Retina (tissue), 1 donor: Measurements from ENCODE around the gene LINS1.

Experiments
- DNase-seq: peaks from one replicate; pipeline ENCODE4 v3.0.0-alpha.2; 2016

LINS1 gene, protein sequence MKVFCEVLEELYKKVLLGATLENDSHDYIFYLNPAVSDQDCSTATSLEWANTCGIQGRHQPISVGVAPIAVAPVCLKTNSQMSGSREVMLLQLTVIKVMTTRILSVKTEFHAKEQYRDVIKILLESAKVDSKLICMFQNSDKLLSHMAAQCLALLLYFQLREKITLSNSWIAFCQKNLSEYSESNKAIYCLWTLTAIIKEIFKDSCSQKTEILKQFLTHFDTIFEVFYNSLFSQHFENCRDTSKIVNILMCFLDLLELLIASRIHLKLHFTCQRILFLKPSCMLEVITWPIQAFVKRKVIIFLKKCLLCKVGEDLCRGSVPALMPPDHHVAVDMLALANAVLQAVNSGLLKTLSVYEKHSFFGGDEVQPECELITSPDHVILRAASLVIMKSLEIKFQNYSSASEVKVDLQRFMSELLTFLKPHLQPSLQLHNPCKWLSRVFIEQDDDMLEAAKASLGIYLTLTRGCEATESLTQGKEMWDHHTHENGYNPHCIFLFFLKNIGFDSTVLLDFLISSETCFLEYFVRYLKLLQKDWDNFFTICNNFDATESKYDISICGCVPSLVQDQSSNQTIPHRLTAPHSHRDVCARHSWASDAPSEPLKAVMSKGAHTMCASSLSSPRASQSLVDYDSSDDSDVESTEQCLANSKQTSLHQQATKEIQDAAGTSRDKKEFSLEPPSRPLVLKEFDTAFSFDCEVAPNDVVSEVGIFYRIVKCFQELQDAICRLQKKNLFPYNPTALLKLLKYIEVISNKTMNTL

DNA sequence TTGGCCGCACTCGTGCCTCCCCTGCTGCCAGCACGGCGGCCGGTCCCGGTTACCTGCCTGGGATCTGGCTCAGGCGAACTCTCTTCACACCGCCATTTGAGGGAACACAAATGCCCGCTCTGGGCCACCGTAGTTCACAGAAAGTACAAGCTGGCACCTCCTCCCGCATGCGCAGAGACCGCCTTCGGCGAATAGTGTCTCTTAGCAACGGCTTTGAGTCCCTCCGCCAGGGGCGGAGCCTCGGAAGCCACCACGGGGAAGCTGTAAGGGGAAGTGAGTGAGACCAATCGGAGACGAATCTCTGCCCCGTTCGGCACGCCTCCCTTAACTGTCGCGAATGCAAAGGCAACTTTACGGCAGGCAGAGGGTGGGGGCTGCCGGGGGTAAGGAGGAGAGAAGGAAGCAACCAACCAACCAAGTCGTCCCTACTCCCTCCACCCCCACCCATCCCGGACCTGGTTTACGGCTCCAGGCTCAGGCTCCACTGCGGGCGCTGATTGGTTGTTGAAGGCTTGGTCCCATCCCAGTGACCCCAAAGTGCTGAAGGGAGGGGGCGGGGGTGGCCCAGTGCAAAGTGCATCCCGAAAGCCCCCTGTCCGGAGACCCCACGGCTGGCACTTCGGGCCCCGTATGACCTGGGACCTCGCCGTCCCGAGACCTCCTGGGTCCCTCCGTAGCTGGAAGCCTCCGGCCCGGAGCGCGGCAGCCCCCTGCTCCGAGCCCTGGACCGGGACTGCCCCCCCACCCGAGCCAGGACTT is at the start of gene LINS1, which contains the start of gene ASB7:
LINS1 (minus strand) TSS at position 121 of the 759 bp plus-strand sequence. CDS start 21,342 bp downstream, outside the sequence.
ASB7 (plus strand) TSS at position 526 of the 759 bp plus-strand sequence. CDS start 9,628 bp downstream, outside the sequence.
- peak; percentile 98 for DNase-seq

GRCh38 chr15:100651253-100651652 is 49.3 kb upstream of the LINS1 start:
- no peak for DNase-seq

GRCh38 chr15:100650685-100651084 is 48.7 kb upstream of the LINS1 start:
- no peak for DNase-seq

DNA sequence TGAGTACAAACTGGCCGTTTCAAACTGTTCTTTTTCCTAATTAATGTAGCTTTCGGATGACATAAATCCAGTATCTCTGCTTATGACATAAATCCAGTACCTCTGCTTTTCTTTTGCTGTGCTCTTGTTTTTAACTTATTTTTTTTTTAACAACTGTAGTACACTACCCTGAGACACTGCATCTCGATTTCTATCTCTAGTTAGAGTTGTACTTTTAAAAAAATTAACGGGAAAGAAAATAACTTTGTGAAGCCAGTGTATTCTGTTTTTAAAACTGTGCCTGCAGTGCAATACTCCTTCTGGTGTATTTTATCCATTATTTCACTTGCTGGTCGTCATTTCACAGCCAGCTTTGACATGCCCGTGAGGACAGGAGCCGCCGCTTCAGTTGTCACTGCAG is 47.0 kb upstream of the LINS1 start:
- peak; percentile 54 for DNase-seq

- no peak for DNase-seq
These were observed 43.7 kb upstream of the LINS1 start for GRCh38 chr15:100645671-100646070.

DNA sequence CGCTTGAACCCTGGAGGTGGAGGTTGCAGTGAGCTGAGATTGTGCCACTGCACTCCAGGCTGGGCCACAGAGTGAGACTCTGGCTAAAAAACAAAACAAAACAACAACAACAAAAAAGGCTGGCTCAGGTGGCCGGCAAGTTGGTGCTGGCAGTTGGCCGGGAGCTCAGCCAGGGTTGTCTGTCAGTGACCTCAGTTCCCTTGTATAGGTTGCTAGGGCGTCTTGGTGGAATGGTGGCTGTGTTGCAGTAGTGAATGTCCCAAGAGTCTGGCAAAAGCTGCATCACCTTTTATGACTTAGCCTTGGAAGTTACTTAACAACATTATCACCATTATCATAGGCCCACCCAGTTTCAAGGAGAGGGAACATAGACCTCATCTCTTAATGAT is 41.0 kb upstream of the LINS1 start:
- DNase-seq = no peak

DNA sequence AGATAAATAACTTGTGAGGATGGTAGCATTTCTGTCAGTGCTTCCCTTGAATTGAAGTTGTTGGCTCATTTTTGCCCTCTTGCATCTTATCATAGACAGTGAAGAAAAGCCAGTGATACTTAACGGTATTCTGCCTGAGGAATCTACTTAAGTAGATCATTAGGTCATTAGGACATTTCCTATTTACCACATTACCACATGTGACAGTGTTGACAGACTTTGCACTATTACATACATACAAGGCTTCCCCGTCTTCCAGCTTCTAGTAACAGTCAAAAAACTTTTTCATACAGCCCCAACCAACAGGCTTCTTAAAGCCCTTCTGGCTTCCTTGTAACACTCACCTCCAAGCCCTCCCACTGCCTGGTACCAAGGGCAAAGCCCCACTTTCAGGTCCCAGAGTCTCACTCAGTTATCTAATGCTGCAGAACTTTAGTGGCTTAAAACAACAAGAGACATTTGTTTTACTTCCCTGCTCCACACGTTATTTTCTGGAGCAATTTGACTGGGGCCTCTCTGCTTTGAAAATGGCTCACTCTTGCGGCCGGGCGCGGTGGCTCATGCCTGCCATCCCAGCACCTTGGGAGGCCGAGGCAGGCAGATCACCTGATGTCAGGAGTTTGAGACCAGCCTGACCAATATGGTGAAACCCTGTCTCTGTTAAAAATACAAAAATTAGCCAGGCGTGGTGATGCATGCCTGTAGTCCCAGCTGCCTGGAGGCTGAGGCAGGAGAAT is 40.4 kb upstream of the LINS1 start:
- DNase-seq = no peak

DNA sequence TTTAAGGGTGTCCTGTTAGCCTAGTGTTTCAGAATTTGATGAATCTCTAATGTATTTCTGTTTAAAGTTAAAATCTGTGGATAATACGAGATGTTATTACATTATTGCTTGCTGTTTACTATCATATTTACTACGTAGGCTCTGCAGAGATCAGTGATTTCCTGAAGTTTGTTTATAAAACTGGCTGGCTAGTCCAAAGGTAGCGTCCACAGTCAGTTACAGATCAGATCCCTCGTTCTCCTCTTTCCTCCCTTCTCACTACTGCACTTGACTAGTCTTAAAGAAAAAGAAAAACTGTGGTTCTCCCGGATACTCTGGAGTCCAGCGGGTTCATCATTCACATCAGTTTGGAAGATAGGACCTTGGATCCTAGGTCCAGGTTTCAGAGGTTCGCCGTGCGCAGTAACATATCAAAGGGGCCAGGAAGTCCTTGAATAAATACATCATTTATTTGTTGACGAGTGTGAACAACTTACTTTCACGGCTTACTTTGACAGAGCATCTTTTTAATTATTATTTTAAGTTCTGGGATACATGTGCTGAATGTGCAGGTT is 36.3 kb upstream of the LINS1 start:
- DNase-seq = no peak

GRCh38 chr15:100635406-100636071 is 33.6 kb upstream of the LINS1 start:
- DNase-seq = no peak

GRCh38 chr15:100633763-100634075 is 31.7 kb upstream of the LINS1 start:
- DNase-seq = no peak

DNA sequence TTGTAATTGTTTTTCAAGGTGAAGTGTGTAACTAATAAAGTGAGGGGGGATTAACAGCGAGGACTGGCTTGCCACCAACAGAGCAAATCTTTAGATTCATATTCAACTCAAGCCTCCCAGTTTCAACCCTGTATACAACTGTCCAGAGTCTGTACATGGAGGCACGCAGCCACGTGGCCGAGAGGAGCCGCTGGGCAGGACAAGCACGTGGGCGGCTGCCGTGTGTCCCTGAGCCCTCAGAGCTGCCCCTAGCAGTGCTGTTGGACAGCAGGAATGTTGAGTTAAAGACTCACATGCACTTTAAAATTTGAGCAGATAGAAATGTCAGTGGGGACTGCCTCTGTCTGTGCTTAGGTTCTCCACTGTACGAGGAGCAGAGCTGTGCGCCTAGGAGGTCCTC is 29.8 kb upstream of the LINS1 start:
- no peak for DNase-seq

- no peak for DNase-seq
These were observed 26.8 kb upstream of the LINS1 start for GRCh38 chr15:100628746-100629145.

DNA sequence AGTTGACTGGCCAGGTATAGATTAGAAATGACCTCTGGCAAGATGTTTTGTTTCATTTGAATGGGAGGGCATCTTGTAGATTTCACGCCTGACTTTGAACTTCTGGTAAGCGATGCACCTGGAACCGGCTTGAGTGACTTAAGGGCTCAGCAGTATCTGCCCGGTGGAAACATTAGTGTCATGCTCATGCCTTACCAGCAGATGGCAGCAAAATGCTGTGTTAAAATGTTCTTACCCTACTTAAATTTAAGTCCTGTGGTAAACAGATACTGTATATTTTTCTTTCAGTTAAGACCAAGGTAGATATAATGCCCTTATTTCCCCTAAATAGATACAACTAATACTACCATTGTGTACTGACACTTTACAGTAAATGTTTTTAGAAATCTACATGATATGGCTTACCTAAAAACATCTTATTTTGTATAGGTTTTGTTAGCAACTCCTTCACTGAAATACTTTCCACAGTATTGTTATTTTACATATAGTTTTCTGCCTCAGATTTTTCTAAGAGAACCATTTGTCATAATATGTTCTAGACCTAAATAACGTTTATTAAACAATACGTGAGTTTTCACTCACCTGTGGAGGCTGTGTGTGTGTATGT is 25.9 kb upstream of the LINS1 start:
- DNase-seq = peak; percentile 80

GRCh38 chr15:100623301-100623700 is 21.3 kb upstream of the LINS1 start:
- DNase-seq = no peak

GRCh38 chr15:100616700-100617099 is 14.7 kb upstream of the LINS1 start:
- no peak for DNase-seq

DNA sequence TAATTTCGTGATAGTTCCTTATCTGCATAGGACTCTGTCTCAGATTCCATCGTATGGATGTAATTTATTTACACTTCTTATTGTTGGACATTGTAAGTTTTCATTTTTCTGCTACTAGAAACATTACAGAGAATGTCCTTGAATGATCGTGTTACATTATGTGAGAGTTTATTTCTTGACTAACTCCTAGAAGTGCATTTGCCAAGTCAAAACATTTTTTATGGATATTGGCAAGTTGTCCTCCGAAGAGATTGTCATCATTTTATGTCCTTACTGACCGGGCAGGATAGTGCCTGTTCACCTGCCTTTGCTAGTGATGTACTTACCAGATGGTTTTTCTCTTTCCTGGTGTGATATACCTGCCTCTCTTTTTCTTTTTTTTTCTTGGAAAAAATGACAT is 13.8 kb upstream of the LINS1 start:
- DNase-seq = no peak

- no peak for DNase-seq
These were observed 12.9 kb upstream of the LINS1 start for GRCh38 chr15:100614918-100615317.

DNA sequence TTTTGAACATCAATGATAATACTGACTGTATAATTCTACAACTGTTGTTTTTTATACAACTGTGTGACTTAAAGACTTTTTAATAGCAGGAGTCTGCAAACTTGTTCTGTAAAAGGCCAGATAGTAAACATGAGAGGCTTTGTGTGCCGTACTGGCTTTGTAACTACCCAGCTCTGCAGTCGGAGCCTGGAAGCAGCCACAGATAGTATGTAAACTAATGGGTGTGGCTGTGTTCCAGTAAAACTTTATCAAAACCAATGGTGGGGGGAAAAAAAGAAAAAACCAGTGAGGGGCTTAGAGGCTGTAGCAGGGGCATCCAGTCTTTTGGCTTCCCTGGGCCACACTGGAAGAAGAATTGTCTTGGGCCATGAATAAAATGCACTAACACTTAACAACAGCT is 12.4 kb upstream of the LINS1 start:
- DNase-seq = no peak

DNA sequence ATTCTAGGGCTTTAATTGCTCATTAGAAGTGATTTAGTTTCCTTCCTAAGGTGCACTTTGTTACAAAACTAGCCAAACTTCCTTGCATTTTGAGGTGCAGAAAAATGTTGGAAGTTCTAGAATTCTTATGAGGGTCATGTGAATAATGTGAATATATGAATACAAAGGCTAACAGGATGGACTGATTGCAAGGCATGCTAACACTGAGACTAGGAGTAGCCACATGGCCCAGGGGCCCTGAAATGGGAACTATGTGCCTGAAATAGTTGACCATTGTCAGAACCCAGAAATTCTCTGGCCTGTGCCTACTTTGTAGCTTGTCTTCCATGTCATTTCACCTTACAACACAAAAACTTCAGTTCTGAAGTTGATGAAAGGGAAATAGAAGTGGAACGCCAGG is 11.2 kb upstream of the LINS1 start:
- no peak for DNase-seq

- no peak for DNase-seq
These were observed 10.6 kb upstream of the LINS1 start for GRCh38 chr15:100612539-100612938.

GRCh38 chr15:100602823-100603393 is 924 bp upstream of the LINS1 start:
- no peak for DNase-seq
